ENCODE data around the gene FAM9C.
"Not testable (repeated sequence)": the region's sequence is repeated elsewhere in the genome, so short reads cannot be mapped to it uniquely, and the experiment has no call there.

Gene FAM9C

GRCh38 chrX:13061215-13061708 lies 16.8 kb upstream of the FAM9C start:
- H3K4me1 ChIP-seq (ENCODE audit: control insufficient read depth, insufficient read depth, low read length); H3K4me3 ChIP-seq (ENCODE audit: insufficient read depth, low read depth, low read length); H3K9me3 ChIP-seq (ENCODE audit: control insufficient read depth, low read length); H3K27ac ChIP-seq (ENCODE audit: insufficient read depth, low read depth, low read length, poor library complexity, severe bottlenecking); H3K36me3 ChIP-seq (ENCODE audit: control insufficient read depth, insufficient read depth, low read length); H3K27me3 ChIP-seq (ENCODE audit: control insufficient read depth, insufficient read depth, low read length, poor library complexity, severe bottlenecking): not testable (repeated sequence)
- 93 to 96% methylated on average over 4 of the region's 4 CpGs for WGBS, 2 experiments

GRCh38 chrX:13059637-13060499 lies 15.4 kb upstream of the FAM9C start:
- H3K4me3 ChIP-seq (ENCODE audit: insufficient read depth, low read depth, low read length), result no peak overlapping the region
- H3K4me1 ChIP-seq (ENCODE audit: control insufficient read depth, insufficient read depth, low read length), result peaks cover 3% of the 10 kb centered on the region
- no peaks in the 10 kb centered on the region for H3K27me3 ChIP-seq (ENCODE audit: control insufficient read depth, insufficient read depth, low read length, poor library complexity, severe bottlenecking)
- no peaks in the 10 kb centered on the region for H3K36me3 ChIP-seq (ENCODE audit: control insufficient read depth, insufficient read depth, low read length)
- no peak overlapping the region for H3K27ac ChIP-seq (ENCODE audit: insufficient read depth, low read depth, low read length, poor library complexity, severe bottlenecking)
- no peaks in the 10 kb centered on the region for H3K9me3 ChIP-seq (ENCODE audit: control insufficient read depth, low read length)
- WGBS, 2 experiments, result 88 to 90% methylated on average over 2 to 3 of the region's 3 CpGs

- no peak overlapping the region for H3K27ac ChIP-seq (ENCODE audit: insufficient read depth, low read depth, low read length, poor library complexity, severe bottlenecking)
- H3K36me3 ChIP-seq (ENCODE audit: control insufficient read depth, insufficient read depth, low read length), result no peaks in the 10 kb centered on the region
- no peaks in the 10 kb centered on the region for H3K9me3 ChIP-seq (ENCODE audit: control insufficient read depth, low read length)
- no peaks in the 10 kb centered on the region for H3K27me3 ChIP-seq (ENCODE audit: control insufficient read depth, insufficient read depth, low read length, poor library complexity, severe bottlenecking)
- 100% methylated on average over 1 of the region's 1 CpG; no CpG with 5 or more reads in 1 of the 2 experiments for WGBS, 2 experiments
- H3K4me1 ChIP-seq (ENCODE audit: control insufficient read depth, insufficient read depth, low read length), result peaks cover 3% of the 10 kb centered on the region
- H3K4me3 ChIP-seq (ENCODE audit: insufficient read depth, low read depth, low read length), result no peak overlapping the region
These were observed 11.1 kb upstream of the FAM9C start for GRCh38 chrX:13055486-13055885.

GRCh38 chrX:13053171-13053570 lies 8.8 kb upstream of the FAM9C start:
- Histone ChIP-seq H3K4me1 (ENCODE audit: control insufficient read depth, insufficient read depth, low read length) (no peaks in the 10 kb centered on the region), H3K27me3 (ENCODE audit: control insufficient read depth, insufficient read depth, low read length, poor library complexity, severe bottlenecking) (no peaks in the 10 kb centered on the region), H3K36me3 (ENCODE audit: control insufficient read depth, insufficient read depth, low read length) (no peaks in the 10 kb centered on the region)

GRCh38 chrX:13051529-13052172 lies 7.2 kb upstream of the FAM9C start:
- no peak overlapping the region for H3K27ac ChIP-seq (ENCODE audit: insufficient read depth, low read depth, low read length, poor library complexity, severe bottlenecking)
- WGBS, 2 experiments, result 94% methylated on average over 4 of the region's 4 CpGs
- no peaks in the 10 kb centered on the region for H3K27me3 ChIP-seq (ENCODE audit: control insufficient read depth, insufficient read depth, low read length, poor library complexity, severe bottlenecking)
- no peaks in the 10 kb centered on the region for H3K9me3 ChIP-seq (ENCODE audit: control insufficient read depth, low read length)
- H3K4me1 ChIP-seq (ENCODE audit: control insufficient read depth, insufficient read depth, low read length), result no peaks in the 10 kb centered on the region
- H3K36me3 ChIP-seq (ENCODE audit: control insufficient read depth, insufficient read depth, low read length), result no peaks in the 10 kb centered on the region
- H3K4me3 ChIP-seq (ENCODE audit: insufficient read depth, low read depth, low read length), result no peak overlapping the region

More at GRCh38 chrX:13053171-13053570, 8.8 kb upstream of the FAM9C start:
- Histone ChIP-seq H3K27ac (ENCODE audit: insufficient read depth, low read depth, low read length, poor library complexity, severe bottlenecking) (no peak overlapping the region), H3K9me3 (ENCODE audit: control insufficient read depth, low read length) (no peaks in the 10 kb centered on the region), H3K4me3 (ENCODE audit: insufficient read depth, low read depth, low read length) (no peak overlapping the region)

- Histone ChIP-seq H3K9me3 (ENCODE audit: control insufficient read depth, low read length) (no peaks in the 10 kb centered on the region), H3K4me3 (ENCODE audit: insufficient read depth, low read depth, low read length) (no peak overlapping the region), H3K4me1 (ENCODE audit: control insufficient read depth, insufficient read depth, low read length) (no peaks in the 10 kb centered on the region), H3K27me3 (ENCODE audit: control insufficient read depth, insufficient read depth, low read length, poor library complexity, severe bottlenecking) (no peaks in the 10 kb centered on the region), H3K27ac (ENCODE audit: insufficient read depth, low read depth, low read length, poor library complexity, severe bottlenecking) (no peak overlapping the region), H3K36me3 (ENCODE audit: control insufficient read depth, insufficient read depth, low read length) (no peaks in the 10 kb centered on the region)
- 75% methylated on average over 1 of the region's 1 CpG; no CpG with 5 or more reads in 1 of the 2 experiments for WGBS, 2 experiments
These were observed 6.7 kb upstream of the FAM9C start for GRCh38 chrX:13051167-13051528.

- Histone ChIP-seq H3K27me3 (ENCODE audit: control insufficient read depth, insufficient read depth, low read length, poor library complexity, severe bottlenecking) (no peaks in the 10 kb centered on the region), H3K4me1 (ENCODE audit: control insufficient read depth, insufficient read depth, low read length) (no peaks in the 10 kb centered on the region), H3K4me3 (ENCODE audit: insufficient read depth, low read depth, low read length) (no peak overlapping the region), H3K9me3 (ENCODE audit: control insufficient read depth, low read length) (no peaks in the 10 kb centered on the region), H3K36me3 (ENCODE audit: control insufficient read depth, insufficient read depth, low read length) (no peaks in the 10 kb centered on the region), H3K27ac (ENCODE audit: insufficient read depth, low read depth, low read length, poor library complexity, severe bottlenecking) (no peak overlapping the region)
- 92 to 98% methylated on average over 4 of the region's 4 CpGs for WGBS, 2 experiments
These were observed 5.7 kb upstream of the FAM9C start for GRCh38 chrX:13050151-13050550.

- Histone ChIP-seq H3K4me3 (ENCODE audit: insufficient read depth, low read depth, low read length) (no peak overlapping the region), H3K27ac (ENCODE audit: insufficient read depth, low read depth, low read length, poor library complexity, severe bottlenecking) (no peak overlapping the region), H3K27me3 (ENCODE audit: control insufficient read depth, insufficient read depth, low read length, poor library complexity, severe bottlenecking) (no peaks in the 10 kb centered on the region), H3K4me1 (ENCODE audit: control insufficient read depth, insufficient read depth, low read length) (no peaks in the 10 kb centered on the region), H3K9me3 (ENCODE audit: control insufficient read depth, low read length) (no peaks in the 10 kb centered on the region), H3K36me3 (ENCODE audit: control insufficient read depth, insufficient read depth, low read length) (no peaks in the 10 kb centered on the region)
- WGBS, 2 experiments, result 88 to 100% methylated on average over 1 of the region's 1 CpG
These were observed 3.9 kb upstream of the FAM9C start for GRCh38 chrX:13048280-13048679.

GRCh38 chrX:13047759-13048158 lies 3.3 kb upstream of the FAM9C start:
- no peak overlapping the region for H3K4me3 ChIP-seq (ENCODE audit: insufficient read depth, low read depth, low read length)
- no peak overlapping the region for H3K27ac ChIP-seq (ENCODE audit: insufficient read depth, low read depth, low read length, poor library complexity, severe bottlenecking)
- no peaks in the 10 kb centered on the region for H3K36me3 ChIP-seq (ENCODE audit: control insufficient read depth, insufficient read depth, low read length)
- no peaks in the 10 kb centered on the region for H3K9me3 ChIP-seq (ENCODE audit: control insufficient read depth, low read length)
- H3K27me3 ChIP-seq (ENCODE audit: control insufficient read depth, insufficient read depth, low read length, poor library complexity, severe bottlenecking), result no peaks in the 10 kb centered on the region
- no peaks in the 10 kb centered on the region for H3K4me1 ChIP-seq (ENCODE audit: control insufficient read depth, insufficient read depth, low read length)
- WGBS, 2 experiments, result 93 to 95% methylated on average over 3 of the region's 3 CpGs

GRCh38 chrX:13046141-13046855 lies 1.9 kb upstream of the FAM9C start:
- H3K27me3 ChIP-seq (ENCODE audit: control insufficient read depth, insufficient read depth, low read length, poor library complexity, severe bottlenecking), result no peaks in the 10 kb centered on the region
- H3K36me3 ChIP-seq (ENCODE audit: control insufficient read depth, insufficient read depth, low read length), result no peaks in the 10 kb centered on the region
- no peaks in the 10 kb centered on the region for H3K9me3 ChIP-seq (ENCODE audit: control insufficient read depth, low read length)
- no peaks in the 10 kb centered on the region for H3K4me1 ChIP-seq (ENCODE audit: control insufficient read depth, insufficient read depth, low read length)
- H3K4me3 ChIP-seq (ENCODE audit: insufficient read depth, low read depth, low read length), result no peak overlapping the region
- H3K27ac ChIP-seq (ENCODE audit: insufficient read depth, low read depth, low read length, poor library complexity, severe bottlenecking), result no peak overlapping the region
- no CpG with 5 or more reads among the region's 1 CpG for WGBS, 2 experiments

Measured in ectodermal cell (in vitro differentiated cells).